ENCODE measurements around the gene SCAPER. TPM values are rescaled to one million over a fixed set of nuclear protein-coding genes. Genes with fewer than 3 reads are reported as not detected.

The SCAPER gene
- total RNA-seq, 2 experiments from 2014 or later = 10.4 to 22.3 TPM

GRCh38 chr15:76674883-76675282, 230.3 kb downstream of the SCAPER start:
- no peak overlapping the region for H3K4me2 ChIP-seq (ENCODE audit: low read length)
- H2AFZ ChIP-seq (ENCODE audit: low read length) = no peak overlapping the region
- no TSS peak for BruUV-seq (replicated peaks)
- H3K9me2 ChIP-seq (ENCODE audit: insufficient read depth, low read length) = no peaks in the 10 kb centered on the region
- TF ChIP-seq EZH2phosphoT487 (IDR thresholded peaks at IDR 0.05; ENCODE audit: borderline replicate concordance, low read depth, low read length) (no peak), CTCF (conservative IDR thresholded peaks at IDR 0.05; ENCODE audit: low read length) (no peak)
- no peaks in the 10 kb centered on the region for H3K79me2 ChIP-seq (ENCODE audit: insufficient read depth, low read depth, low read length)
- H4K20me1 ChIP-seq (ENCODE audit: insufficient read depth, low read length) = no peaks in the 10 kb centered on the region
- H3K4me3 ChIP-seq (ENCODE audit: low read depth, low read length, poor library complexity, severe bottlenecking) = no peak overlapping the region
- no peaks in the 10 kb centered on the region for H3K9me3 ChIP-seq (ENCODE audit: low read length)
- intact Hi-C loops (cut with micrococcal nuclease; ENCODE audit: unreplicated experiment) = no loop called here
- no peak for DNase-seq (ENCODE audit: low spot score)
- ChIA-PET POLR2A (no interaction called here), CTCF (ENCODE audit: unreplicated experiment) (no interaction called here)
- no peak overlapping the region for H3K27ac ChIP-seq (ENCODE audit: low read depth, low read length, poor library complexity, severe bottlenecking)
- no peaks in the 10 kb centered on the region for H3K36me3 ChIP-seq (ENCODE audit: insufficient read depth, low read length)
- no peaks in the 10 kb centered on the region for H3K4me1 ChIP-seq (ENCODE audit: insufficient read depth, low read length, poor library complexity, severe bottlenecking)

- ChIA-PET POLR2A (interaction anchor here (1.1 kb wide), 1 partner anchor 9 kb away, joined by 4 read pairs; no protein-coding TSS in a partner anchor), CTCF (ENCODE audit: unreplicated experiment) (no interaction called here)
- Histone ChIP-seq H3K4me1 (ENCODE audit: insufficient read depth, low read length, poor library complexity, severe bottlenecking) (peaks cover under 1% of the 10 kb centered on the region), H3K79me2 (ENCODE audit: insufficient read depth, low read depth, low read length) (no peaks in the 10 kb centered on the region), H3K9me3 (ENCODE audit: low read length) (no peaks in the 10 kb centered on the region), H3K4me2 (ENCODE audit: low read length) (no peak overlapping the region), H2AFZ (ENCODE audit: low read length) (no peak overlapping the region), H3K36me3 (ENCODE audit: insufficient read depth, low read length) (no peaks in the 10 kb centered on the region), H4K20me1 (ENCODE audit: insufficient read depth, low read length) (no peaks in the 10 kb centered on the region), H3K4me3 (ENCODE audit: low read depth, low read length, poor library complexity, severe bottlenecking) (no peak overlapping the region), H3K27ac (ENCODE audit: low read depth, low read length, poor library complexity, severe bottlenecking) (no peak overlapping the region), H3K9me2 (ENCODE audit: insufficient read depth, low read length) (no peaks in the 10 kb centered on the region)
- no peak for DNase-seq (ENCODE audit: low spot score)
- intact Hi-C loops (cut with micrococcal nuclease; ENCODE audit: unreplicated experiment) = no loop called here
- BruUV-seq (replicated peaks) = no TSS peak
- TF ChIP-seq CTCF (conservative IDR thresholded peaks at IDR 0.05; ENCODE audit: low read length) = no peak
Measured at GRCh38 chr15:76669521-76670207, 235.5 kb downstream of the SCAPER start.

- TF ChIP-seq EZH2phosphoT487 (IDR thresholded peaks at IDR 0.05; ENCODE audit: borderline replicate concordance, low read depth, low read length) (no peak), CTCF (conservative IDR thresholded peaks at IDR 0.05; ENCODE audit: low read length) (no peak)
- ChIA-PET POLR2A (interaction anchor here (1.1 kb wide), 1 partner anchor 9 kb away, joined by 4 read pairs; no protein-coding TSS in a partner anchor), CTCF (ENCODE audit: unreplicated experiment) (no interaction called here)
- Histone ChIP-seq H3K4me2 (ENCODE audit: low read length) (no peak overlapping the region), H2AFZ (ENCODE audit: low read length) (no peak overlapping the region), H3K9me3 (ENCODE audit: low read length) (no peaks in the 10 kb centered on the region), H3K4me1 (ENCODE audit: insufficient read depth, low read length, poor library complexity, severe bottlenecking) (peaks cover 8% of the 10 kb centered on the region), H3K36me3 (ENCODE audit: insufficient read depth, low read length) (no peaks in the 10 kb centered on the region), H3K27ac (ENCODE audit: low read depth, low read length, poor library complexity, severe bottlenecking) (no peak overlapping the region), H3K79me2 (ENCODE audit: insufficient read depth, low read depth, low read length) (no peaks in the 10 kb centered on the region), H4K20me1 (ENCODE audit: insufficient read depth, low read length) (no peaks in the 10 kb centered on the region), H3K4me3 (ENCODE audit: low read depth, low read length, poor library complexity, severe bottlenecking) (no peak overlapping the region), H3K9me2 (ENCODE audit: insufficient read depth, low read length) (no peaks in the 10 kb centered on the region)
- intact Hi-C loops (cut with micrococcal nuclease; ENCODE audit: unreplicated experiment) = no loop called here
- no TSS peak for BruUV-seq (replicated peaks)
- no peak for DNase-seq (ENCODE audit: low spot score)
Measured at GRCh38 chr15:76668900-76669299, 236.2 kb downstream of the SCAPER start.

All from OCI-LY7 (cell line).